IPS DF 4.7 (cell line): ENCODE data around the gene CSTF1.

Experiments
- DNase-seq: peaks from one replicate; pipeline ENCODE4 v3.0.0-alpha.2; 2013; ENCODE audit warnings: low spot score; ENCODE audit errors: extremely low read depth

Gene CSTF1

GRCh38 chr20:56451056-56451765 lies 58.8 kb downstream of the CSTF1 start:
- DNase-seq: no peak

- no peak for DNase-seq
Measured at GRCh38 chr20:56453352-56453751, 60.9 kb downstream of the CSTF1 start.

- no peak for DNase-seq
Measured at GRCh38 chr20:56454754-56455153, 62.3 kb downstream of the CSTF1 start.
